HG02588 (cell line): Measurements from ENCODE around the gene ANAPC2.

Experiments
- ATAC-seq: cut with Tn5 transposase; IDR thresholded peaks from one replicate; pipeline ENCODE4 v1.9.1; 2021; ENCODE audit warnings: mild to moderate bottlenecking, moderate library complexity; ENCODE audit not compliant: unreplicated experiment

Gene ANAPC2

DNA sequence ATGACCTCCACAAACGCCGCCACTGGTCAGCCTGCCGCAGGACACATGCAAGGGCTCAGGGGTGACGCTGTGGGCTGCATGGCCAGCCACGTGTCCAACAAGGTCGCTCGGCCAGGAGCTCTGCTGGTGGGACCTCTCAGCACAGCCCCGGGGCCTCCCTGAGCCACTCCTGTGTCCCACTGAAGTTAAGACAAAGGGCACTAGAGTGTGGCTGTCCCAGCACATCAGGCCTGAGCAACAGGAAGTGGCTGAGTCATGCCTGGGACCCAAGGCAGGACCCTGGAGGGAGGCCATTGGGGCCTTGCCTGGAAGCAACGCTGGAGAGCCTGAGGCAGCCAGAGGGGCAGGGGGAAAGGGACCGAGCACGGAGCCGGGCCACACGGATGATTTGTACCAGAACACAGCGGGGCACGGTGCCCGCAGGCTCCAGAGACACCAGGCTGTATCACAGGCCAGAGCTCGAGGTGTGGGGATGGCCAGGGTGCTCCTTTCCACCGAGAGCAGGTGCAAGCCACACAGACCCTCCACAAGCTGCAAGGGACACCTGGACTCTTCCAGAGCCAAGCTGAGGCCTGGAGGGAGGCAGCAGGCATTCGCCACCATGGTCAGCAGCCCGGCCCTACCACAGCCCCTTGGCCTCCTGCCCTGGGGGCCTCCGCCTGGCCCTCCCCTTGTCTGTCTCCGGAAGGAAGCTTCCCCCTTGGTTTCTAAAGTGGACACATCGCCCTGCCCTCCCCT, 10.0 kb downstream of the ANAPC2 start:
- no peak for ATAC-seq

DNA sequence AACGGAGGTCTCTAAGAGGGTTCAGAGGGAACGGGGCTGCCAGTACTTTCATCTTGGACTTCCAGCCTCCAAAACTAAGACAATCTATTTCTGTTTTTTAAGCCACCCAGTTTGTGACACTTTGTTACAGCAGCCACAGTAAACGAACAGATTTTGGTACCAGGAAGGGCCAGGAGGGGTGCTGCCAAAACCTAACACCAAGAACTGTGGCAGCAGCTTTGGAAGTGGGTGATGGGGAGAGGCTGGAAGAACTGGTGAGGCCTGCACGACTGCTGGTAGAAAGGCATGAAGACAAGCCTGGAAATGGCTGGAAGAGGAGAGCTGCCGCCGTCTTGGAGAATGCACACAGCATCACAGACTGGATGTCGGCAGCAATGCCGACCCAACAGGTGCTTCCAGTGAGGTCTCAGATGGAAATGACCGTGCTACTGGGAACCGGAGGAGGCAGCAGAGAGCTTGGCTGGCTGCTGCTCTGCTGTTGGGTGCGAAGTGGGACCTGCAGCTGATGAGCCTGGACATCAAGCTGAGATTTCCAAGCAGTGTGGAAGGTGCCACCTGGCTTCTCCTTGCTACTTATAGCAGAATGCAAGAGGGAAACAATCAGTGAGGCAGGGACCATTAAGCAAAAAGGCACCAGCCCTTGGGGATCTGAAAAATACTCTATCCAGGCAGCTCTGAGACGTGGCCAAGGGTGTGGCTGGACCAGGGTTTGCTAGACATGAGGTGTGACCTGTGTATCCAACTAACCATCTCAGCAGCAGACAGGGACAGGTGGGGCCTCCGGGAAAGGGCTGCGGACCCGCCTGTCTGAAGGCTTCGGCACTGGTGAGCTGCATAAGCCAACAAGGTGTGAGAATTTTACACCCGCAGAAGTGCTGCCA, 11.8 kb downstream of the ANAPC2 start:
- ATAC-seq: no peak

DNA sequence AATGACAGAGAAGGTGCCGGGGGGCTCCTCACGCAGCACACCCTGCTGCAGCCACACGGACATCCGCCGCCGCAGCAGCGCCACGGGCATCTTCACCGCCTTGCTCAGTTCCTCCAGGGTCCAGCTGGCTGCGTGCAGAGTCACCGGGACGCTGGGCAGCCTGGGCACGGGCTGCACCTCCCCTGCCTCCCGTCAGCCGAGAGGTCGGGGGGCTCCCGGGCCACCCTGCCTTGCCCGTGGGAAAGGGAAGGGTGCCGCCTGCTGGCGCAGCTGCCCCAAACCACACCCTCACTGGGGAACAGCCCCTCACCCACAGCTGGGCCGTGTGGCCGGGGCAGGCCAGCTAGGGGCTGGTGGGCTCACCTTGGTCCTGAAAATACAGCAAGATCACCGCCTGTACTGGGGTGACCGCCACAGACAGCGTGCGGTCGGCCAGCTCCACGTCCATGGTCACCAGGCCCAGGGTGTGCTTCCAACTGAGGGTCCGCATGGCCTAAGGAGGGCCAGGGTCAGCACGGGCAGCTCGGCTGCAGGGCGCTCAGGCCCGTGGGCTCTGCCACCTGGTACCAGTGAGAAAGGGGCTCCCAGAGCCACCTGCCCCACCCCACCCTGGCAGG, 12.9 kb downstream of the ANAPC2 start:
- no peak for ATAC-seq

DNA sequence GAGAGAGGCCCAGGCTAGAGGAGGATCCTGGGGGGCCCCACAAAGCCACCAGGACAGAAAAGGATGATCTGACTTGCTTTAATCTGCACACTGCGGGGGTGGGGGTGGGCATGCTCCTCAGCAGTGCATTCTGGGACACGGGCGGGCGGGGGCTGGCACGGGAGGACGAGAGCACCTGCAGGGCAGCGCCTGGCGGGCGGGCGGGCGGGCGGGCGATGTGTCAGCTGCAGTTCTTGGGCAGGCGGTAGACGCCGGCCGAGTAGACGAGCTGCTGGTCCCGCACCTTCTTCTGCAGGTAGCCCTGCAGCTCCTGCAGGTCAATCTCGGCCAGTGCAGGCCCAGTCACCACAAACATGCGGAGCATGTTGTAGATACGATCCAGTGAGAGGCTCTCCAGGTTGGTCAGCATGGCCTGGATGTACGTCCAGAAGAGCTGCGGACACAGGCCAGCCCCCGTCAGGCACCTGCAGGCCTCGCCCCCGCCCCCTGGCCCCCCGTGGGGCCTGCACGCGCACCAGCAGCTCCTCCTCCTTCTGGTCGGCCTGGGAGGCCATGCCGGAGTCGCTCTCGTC, 13.6 kb downstream of the ANAPC2 start:
- no peak for ATAC-seq

DNA sequence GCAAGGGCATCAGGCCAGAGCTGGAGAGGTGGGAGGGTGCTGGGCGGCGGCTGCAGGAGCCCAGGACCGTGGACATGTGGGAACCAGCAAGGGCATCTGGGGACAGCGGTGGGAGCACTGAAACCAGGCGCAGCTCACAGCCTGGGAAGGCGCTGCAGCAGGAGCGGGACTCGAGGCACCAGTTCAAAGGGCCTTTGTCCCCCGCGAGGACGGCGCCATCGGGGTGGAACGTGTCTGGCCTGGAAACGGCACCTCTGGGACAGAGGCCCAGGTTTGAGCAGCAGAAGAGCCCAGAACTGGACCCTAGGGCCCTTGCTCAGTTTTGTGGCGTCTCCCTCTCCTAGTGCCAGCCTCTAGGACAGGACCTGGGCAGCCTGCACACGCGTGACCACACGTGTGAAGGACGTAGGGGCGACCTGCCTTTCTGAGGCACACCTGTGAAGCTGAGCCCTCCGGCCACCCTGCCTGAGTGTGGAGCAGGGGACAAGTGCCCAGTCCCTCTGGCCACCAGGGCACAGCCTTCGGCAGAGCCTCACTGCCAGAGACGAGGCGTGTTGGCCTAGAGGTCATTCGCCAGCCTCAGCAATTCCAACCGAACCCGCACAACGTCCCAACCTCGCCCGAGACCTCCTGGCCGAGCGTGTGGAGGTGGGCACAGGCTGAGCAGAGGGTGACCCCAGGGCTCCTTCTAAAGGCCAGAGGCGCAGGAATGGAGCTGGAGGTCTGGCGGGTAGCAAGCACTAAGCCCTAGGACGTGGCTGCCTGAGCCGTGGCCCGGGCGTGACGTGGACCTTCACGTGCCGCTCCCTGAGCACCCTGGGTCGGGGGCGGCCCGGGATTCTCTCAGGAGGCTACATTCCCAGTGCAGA, 14.3 kb downstream of the ANAPC2 start:
- no peak for ATAC-seq

DNA sequence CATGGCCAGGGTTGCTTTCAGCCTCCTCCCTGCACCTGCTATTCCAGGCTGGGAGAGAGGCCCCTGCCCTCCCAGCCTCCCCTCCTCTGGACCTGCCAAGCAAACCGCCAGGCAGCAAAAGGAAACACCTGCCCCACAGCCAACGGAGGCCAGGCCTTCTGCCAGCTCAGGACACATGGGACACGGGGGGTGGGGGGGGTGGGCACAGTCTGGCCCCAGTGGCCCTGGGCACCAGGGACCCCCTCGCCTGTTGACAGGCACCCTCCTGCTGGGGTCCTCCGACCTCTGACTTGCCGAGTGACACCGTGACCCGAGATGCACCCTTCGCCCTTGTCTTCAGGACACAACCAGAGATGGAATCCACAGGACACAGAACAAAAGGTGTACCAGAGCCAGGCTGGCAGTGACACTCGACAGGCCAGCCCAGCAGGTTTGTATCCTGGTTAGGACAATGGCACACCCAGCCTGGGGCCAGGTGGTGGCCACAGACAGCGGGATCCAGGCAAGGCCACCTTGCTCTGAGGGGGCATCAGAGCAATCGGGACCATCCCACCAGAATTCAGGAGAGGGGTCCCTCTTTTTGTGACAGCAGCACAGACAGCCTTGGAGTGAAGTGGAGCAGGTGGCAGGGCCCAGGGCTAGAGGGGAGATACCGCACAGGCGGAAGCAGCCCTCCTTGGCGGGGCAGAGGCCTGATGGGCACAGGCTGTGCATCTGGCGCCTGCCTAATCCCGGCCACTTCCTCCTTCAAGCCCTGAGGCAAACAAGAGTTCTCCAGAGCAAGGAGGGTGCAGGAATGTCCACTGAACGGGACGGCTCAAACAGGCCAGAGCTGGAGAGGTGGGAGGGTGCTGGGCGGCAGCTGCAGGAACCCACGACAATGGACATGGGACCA, 15.2 kb downstream of the ANAPC2 start:
- ATAC-seq: no peak

DNA sequence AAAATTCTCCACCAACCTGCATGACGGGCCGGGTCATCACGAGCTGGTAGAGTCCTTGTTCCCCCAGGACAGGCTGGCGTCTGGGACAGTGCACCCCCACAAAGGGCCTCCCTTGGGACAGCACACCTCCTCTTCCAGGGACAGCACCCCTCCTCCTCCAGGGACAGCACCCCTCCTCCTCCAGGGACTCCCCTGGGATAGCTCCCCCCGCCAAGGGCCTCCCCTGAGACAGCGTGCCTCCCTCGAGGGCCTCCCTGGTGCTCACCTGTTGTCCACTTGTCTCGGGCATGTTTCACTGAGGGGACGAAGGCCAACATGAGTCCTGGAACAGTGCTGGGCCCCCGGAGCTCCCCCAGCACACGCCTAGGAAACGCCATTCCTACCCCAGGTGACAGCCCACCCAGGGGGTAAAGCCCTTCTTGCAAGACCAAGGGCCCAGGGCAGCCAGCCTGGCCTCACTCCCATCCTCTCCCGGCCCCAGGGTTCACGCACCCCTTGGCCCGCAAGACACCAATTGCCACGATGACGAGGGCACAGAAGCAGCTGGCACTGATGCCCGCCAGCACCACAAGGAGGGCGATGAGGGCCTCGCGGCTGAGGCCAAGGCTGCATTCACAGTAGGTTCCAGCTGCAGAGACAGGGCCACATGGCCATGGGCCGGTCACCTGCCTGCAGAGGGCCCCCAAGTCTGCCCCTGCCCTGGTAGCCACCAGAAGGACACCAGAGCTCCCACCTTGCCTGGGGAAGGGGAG, 17.0 kb downstream of the ANAPC2 start:
- no peak for ATAC-seq

DNA sequence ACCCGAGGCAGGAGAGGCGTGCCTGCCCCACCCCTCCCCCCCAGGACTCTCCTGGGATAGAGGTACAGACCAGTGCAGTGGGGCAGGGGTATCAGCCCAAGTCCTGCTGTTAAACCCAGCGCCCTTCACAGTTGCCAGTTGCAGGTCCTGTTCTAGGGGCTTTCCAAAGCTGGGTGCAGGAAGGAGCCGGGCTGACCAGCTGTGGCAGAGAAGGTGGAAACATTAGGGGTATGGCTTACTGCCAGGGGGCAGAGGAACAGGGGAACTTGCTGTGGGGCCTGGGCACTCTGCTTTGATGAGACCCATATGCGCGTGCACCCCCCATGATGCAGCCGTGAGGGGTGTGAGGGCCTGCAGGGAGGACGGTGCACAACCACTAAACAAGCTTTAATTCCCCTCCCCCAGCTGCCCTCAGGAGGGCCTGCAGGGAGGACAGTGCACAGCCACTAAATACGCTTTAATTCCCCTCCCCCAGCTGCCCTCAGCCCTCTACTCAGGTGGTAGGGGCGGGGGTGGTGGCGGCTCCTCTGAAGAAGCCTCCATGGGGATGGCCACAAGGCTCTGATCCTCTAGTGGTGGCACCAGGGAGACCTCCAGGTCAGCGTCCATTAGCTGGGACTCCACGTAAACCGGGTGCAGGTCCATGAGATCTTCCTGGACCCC, 17.7 kb downstream of the ANAPC2 start:
- no peak for ATAC-seq

DNA sequence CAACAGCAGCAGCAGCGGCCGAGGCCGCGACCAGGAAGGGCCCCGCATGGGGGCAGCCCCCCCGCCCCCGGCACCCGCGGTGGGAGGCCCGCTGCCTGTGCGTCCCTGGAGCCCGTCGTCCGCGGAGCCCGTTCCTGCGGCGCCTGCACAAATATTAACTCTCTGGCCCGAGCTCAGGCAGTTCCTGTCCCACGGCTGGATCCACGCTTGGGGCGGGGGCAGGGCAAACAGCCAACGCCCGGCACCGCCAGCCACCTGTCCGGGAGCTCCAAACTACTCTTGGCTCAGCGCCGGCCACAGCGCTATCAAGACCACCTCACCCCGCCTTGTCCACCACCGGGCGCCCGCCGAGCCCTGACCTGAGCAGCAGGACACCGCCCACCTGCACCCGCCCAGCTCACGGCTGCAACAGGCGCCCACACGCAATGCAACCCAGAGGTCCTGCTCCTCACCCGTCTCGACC, 18.4 kb downstream of the ANAPC2 start, which contains the start of gene LRRC26:
LRRC26 (minus strand) TSS at position 156 of the 463 bp plus-strand sequence; CDS start at position 48, 108 bp downstream.
- ATAC-seq: no peak

DNA sequence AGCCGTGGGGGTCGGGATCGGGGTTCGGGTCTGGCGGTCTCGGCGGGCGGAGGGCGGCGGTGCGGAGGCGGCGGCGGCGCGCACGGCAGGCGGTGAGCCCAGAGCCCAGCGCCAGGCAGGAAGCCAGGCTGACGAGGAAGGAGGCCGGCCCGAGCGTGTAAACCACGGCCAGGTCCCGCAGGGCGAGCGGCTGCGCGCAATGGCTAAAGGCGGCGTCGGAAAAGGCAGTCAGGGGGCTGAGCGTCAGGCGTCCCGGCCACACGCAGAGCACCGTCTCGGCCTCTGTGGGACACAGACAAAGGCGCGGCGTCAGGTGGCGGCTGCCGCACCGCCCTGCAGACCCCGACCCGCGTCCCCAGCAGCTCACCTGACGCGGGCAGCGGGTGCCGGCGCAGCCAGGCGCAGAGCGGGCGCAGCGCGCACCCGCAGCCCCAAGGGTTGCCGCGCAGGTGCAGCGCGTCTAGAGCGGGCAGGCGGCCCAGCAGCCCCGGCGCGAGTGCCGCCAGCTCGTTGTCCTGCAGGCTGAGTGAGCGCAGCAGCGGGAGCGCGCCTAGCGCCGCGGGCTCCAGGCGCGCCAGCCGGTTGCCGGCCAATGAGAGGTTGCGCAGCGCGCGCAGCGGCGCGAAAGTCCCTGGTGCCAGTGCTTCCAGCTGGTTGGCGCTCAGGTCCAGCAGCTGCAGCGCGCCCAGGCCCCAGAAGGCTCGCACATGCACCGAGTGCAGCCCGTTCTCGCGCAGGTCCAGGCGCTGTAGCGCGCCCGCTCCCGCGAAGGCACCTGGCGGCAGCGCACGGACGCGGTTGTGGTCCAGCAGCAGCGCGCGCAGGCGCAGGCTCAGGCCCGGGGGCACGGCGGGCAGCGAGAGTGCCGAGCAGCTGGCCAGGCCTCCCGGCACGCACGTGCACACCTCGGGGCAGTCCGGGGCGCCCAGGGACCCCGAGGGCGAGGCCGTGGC, 19.2 kb downstream of the ANAPC2 start:
- no peak for ATAC-seq

DNA sequence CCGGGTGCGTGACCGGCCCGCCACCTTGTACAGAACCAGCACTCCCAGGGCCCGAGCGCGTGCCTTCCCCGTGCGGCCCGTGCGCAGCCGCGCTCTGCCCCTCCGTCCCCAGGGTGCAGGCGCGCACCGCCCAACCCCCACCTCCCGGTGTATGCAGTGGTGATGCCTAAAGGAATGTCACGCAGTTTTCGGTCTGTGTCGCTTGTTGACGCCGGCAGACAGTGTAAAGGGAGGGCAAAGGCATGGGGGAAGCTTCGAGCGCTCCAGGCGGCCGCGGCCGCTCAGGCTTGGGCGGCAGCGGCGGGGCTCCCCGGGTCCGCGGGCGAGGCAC, 19.8 kb downstream of the ANAPC2 start:
- ATAC-seq: no peak

DNA sequence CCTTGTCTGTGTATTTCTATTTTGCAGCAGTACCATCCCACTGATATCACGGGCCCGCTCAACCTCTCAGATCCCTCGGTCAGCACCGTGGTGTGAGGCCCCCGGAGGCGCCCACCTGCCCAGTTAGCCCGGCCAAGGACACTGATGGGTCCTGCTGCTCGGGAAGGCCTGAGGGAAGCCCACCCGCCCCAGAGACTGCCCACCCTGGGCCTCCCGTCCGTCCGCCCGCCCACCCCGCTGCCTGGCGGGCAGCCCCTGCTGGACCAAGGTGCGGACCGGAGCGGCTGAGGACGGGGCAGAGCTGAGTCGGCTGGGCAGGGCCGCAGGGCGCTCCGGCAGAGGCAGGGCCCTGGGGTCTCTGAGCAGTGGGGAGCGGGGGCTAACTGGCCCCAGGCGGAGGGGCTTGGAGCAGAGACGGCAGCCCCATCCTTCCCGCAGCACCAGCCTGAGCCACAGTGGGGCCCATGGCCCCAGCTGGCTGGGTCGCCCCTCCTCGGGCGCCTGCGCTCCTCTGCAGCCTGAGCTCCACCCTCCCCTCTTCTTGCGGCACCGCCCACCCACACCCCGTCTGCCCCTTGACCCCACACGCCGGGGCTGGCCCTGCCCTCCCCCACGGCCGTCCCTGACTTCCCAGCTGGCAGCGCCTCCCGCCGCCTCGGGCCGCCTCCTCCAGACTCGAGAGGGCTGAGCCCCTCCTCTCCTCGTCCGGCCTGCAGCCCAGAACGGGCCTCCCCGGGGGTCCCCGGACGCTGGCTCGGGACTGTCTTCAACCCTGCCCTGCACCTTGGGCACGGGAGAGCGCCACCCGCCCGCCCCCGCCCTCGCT, 20.4 kb downstream of the ANAPC2 start:
- no peak for ATAC-seq

DNA sequence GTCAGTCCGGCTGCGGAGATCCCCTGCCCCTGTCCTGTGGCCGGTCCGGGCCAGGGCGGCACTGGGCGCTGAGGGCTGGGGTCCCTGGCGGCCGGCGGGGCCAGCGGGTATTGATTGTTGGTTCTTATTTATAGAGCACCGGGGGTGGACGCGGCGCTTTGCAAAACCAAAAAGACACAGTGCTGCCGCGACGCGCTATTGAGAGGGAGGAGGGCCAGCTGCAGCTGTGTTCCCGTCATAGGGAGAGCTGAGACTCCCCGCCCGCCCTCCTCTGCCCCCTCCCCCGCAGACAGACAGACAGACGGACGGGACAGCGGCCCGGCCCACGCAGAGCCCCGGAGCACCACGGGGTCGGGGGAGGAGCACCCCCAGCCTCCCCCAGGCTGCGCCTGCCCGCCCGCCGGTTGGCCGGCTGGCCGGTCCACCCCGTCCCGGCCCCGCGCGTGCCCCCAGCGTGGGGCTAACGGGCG, 21.0 kb downstream of the ANAPC2 start:
- ATAC-seq: no peak

DNA sequence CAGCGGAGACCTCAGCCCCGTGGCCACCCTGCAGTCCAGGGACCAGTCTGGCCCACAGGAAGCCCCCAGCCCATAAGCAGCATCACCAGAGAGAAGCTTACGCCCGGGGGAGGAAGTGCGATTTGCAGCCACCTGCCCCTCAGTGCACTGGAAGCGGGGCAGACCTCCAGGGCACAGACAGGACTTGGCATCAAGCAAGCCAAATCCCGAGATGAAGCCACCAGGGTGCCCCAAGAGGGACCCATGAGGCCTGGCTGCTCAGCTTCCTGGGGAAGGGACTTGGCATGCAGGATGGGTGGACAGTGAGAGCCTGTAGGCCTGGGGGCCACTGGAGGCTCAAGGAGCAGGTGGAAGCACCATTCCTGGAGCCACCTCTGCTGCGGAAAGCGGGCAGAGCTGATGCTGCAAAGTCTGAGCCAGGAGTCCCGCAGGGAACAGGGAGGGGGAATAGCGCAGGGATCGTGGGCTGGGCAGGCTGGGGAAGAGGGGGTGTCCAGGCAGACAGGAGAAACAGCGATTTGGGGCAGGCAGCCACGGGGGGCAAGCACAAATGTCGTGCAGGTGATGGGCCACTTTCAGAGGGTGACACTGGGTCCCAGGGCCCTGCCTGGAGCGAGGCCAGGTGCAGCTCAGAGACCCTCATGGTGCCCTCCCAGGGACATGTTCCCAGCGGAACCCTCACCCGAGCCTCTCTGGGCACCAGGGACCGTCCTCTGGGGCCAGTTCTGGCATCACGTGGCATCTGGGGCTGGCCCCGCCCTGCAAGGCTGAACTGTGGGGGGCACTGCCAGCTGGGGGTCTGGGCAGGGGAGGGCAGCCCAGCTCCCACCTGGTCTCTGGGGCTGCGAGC, 21.8 kb downstream of the ANAPC2 start:
- ATAC-seq: no peak

DNA sequence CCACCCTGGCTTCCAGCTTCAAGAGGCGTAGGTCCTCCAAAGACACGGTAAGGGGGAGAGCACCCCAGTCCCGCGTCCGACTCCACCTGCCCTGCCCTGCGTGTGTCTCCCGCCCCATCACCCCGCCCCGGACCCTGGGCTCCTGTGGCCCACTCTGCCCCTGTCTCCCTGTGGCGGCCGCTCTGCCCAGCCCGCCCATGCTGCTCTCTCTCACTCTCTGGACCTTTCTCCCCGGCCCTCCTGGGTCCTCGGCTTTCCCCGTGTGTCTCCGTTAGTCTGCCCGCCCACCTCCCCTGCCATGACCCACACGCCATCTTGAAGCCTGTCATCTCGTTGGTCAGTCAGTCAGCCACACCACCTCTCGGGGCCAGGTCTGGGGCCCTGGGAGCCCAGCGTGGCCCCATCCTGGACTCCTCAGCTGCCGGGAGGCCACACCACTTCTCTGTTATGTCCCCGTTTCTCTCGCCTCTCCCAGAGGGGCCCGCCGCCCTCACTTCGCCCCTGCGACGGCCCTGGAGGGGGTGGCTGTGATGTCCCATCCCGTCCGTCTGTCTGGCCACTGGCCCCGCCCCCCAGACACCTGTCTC, 23.0 kb downstream of the ANAPC2 start:
- ATAC-seq: no peak
